DND-41 (cell line): ENCODE measurements around the gene CAMK1.
A peak's percentile ranks its signal among the peaks of the same experiment; 100 is the strongest.

Experiments used
- ATAC-seq: fragments of 200-7000 bp; cut with Tn5 transposase; 3 replicates; pipeline ENCODE4 v1.9.1; 2021; ENCODE audit warnings: low read depth; ENCODE audit not compliant: insufficient read depth
- DNase-seq: peaks from one replicate; pipeline ENCODE4 v3.0.0-alpha.2; 2020
- H2AFZ ChIP-seq: 2 replicates; pipeline ENCODE4 v1.6.0; 2012; ENCODE audit warnings: low read depth, low read length
- H3K27ac ChIP-seq: 2 replicates; pipeline ENCODE4 v1.5.1; 2012; ENCODE audit warnings: low read length, inconsistent platforms
- H3K27me3 ChIP-seq: fragments of 200-600 bp; sonication (generic); 2 replicates; pipeline ENCODE4 v1.6.0; 2012; ENCODE audit warnings: low read length, mild to moderate bottlenecking, inconsistent platforms; ENCODE audit not compliant: insufficient read depth, poor library complexity
- H3K36me3 ChIP-seq: 2 replicates; pipeline ENCODE4 v1.5.1; 2012; ENCODE audit warnings: low read length, inconsistent platforms; ENCODE audit not compliant: insufficient read depth
- H3K4me1 ChIP-seq: 2 replicates; pipeline ENCODE4 v1.5.1; 2012; ENCODE audit warnings: mild to moderate bottlenecking, low read length; ENCODE audit not compliant: insufficient read depth
- H3K4me2 ChIP-seq: 2 replicates; pipeline ENCODE4 v1.6.0; 2012; ENCODE audit warnings: mild to moderate bottlenecking, moderate library complexity, low read length, inconsistent platforms; ENCODE audit not compliant: insufficient read depth
- H3K4me3 ChIP-seq, 2 experiments: fragments of 200-600 bp in 1 of 2; shearing (Covaris generic) in 1 of 2; 2 replicates each; pipeline ENCODE4 v1.5.1; 2012 to 2016; ENCODE audit warnings: inconsistent platforms in 2 of 2, low read length in 2 of 2, mild to moderate bottlenecking in 2 of 2, low read depth in 1 of 2, moderate library complexity in 1 of 2
- H3K79me2 ChIP-seq: 2 replicates; pipeline ENCODE4 v1.6.0; 2012; ENCODE audit warnings: low read length, inconsistent platforms; ENCODE audit not compliant: insufficient read depth
- H3K9ac ChIP-seq: 2 replicates; pipeline ENCODE4 v1.6.0; 2012; ENCODE audit warnings: low read depth, mild to moderate bottlenecking, inconsistent platforms, low read length, moderate library complexity
- H3K9me3 ChIP-seq: 2 replicates; pipeline ENCODE4 v1.5.1; 2012; ENCODE audit warnings: low read length, moderate library complexity, mild to moderate bottlenecking, inconsistent platforms; ENCODE audit not compliant: insufficient read depth, severe bottlenecking
- H4K20me1 ChIP-seq: 2 replicates; pipeline ENCODE4 v1.6.0; 2012; ENCODE audit warnings: low read length; ENCODE audit not compliant: insufficient read depth
- CTCF ChIP-seq: IDR thresholded peaks from 2 replicates; pipeline ENCODE4 v1.5.1; 2012; ENCODE audit warnings: borderline replicate concordance, low read length, moderate library complexity, mild to moderate bottlenecking; ENCODE audit not compliant: poor library complexity, severe bottlenecking; ENCODE audit errors: extremely low read depth
- EZH2 ChIP-seq: IDR thresholded peaks from 3 replicates; pipeline ENCODE4 v1.6.1; 2012; ENCODE audit warnings: borderline replicate concordance, low read depth, mild to moderate bottlenecking, moderate library complexity, low read length, inconsistent platforms; ENCODE audit not compliant: severe bottlenecking

Gene CAMK1

GRCh38 chr3:9808345-9809037, 38.7 kb upstream of the CAMK1 start:
- Histone ChIP-seq H3K9ac (no peak overlapping the region), H2AFZ (no peak overlapping the region), H3K36me3 (peaks cover 87% of the 10 kb centered on the region), H3K4me1 (no peaks in the 10 kb centered on the region), H3K27me3 (no peaks in the 10 kb centered on the region), H3K4me2 (no peak overlapping the region), H3K9me3 (no peaks in the 10 kb centered on the region), H3K27ac (no peak overlapping the region), H4K20me1 (peaks cover 8% of the 10 kb centered on the region), H3K4me3 (no peak overlapping the region), H3K79me2 (no peaks in the 10 kb centered on the region)
- TF ChIP-seq CTCF (peak; percentile 51), EZH2 (no peak)
- peak; percentile 33 for DNase-seq
- ATAC-seq: peak; percentile 73

- Histone ChIP-seq H3K36me3 (peaks cover 87% of the 10 kb centered on the region), H3K4me2 (no peak overlapping the region), H3K9ac (no peak overlapping the region), H3K4me3 (no peak overlapping the region), H4K20me1 (peaks cover 8% of the 10 kb centered on the region), H3K27me3 (no peaks in the 10 kb centered on the region), H2AFZ (no peak overlapping the region), H3K9me3 (no peaks in the 10 kb centered on the region), H3K79me2 (no peaks in the 10 kb centered on the region), H3K4me1 (no peaks in the 10 kb centered on the region), H3K27ac (no peak overlapping the region)
- TF ChIP-seq EZH2 (no peak), CTCF (no peak)
- no peak for ATAC-seq
- DNase-seq: no peak
Measured at GRCh38 chr3:9807981-9808344, 38.2 kb upstream of the CAMK1 start.

DNA sequence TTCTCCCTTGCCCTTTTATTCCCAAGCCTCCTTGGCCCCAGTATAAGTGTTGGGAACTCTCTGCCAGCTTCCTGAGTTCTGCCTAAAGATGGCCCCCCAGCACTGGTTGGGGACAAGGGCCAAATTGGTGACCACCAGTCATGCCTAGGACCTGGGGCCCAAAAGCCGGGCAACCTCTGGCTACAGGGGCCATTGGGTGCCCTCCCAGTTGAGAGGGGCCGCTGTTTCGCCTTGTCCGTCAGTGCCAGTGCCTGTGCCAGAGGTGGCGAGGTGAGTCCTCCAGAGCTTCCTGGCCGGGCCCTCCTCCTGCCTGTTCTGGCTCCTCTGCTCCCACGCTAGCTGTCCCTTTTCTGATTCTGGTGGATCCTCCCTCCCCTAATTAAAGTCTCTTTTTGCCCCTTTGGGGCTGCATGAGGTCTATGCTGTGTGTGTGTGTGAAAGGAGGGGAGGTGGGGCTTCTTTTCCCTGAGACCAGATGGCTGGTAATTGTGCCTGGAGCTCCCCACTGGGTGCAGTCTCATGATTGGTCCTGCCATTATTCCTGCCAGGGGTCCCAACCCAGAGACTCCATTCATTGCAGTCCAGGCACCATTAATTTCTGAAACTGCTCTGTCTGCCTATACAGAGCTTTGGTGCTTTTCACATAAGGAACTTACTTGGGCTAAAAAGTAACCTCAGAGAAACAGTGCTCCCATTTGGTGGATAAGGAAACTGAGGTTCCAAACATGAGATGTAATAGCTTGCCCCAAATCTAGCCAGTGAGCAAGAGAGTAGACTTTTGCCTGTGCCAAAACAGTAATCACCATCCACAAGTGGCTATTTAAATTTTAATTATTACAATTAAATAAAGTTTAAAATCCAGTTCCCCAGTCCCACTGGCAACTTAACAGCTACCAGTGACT, 37.2 kb upstream of the CAMK1 start:
- no peak overlapping the region for H3K27ac ChIP-seq
- no peaks in the 10 kb centered on the region for H3K79me2 ChIP-seq
- no peak overlapping the region for H3K4me3 ChIP-seq
- TF ChIP-seq CTCF: no peak
- TF ChIP-seq EZH2: no peak
- H2AFZ ChIP-seq: no peak overlapping the region
- ATAC-seq: no peak
- H3K27me3 ChIP-seq: no peaks in the 10 kb centered on the region
- H3K36me3 ChIP-seq: peaks cover 87% of the 10 kb centered on the region
- no peak overlapping the region for H3K9ac ChIP-seq
- peaks cover 8% of the 10 kb centered on the region for H4K20me1 ChIP-seq
- H3K4me2 ChIP-seq: no peak overlapping the region
- H3K4me1 ChIP-seq: no peaks in the 10 kb centered on the region
- DNase-seq: no peak
- H3K9me3 ChIP-seq: no peaks in the 10 kb centered on the region
